Esophagus muscularis mucosa (tissue), 4 donors: ENCODE measurements around the gene SAMD4B. TPM values are rescaled to one million over a fixed set of nuclear protein-coding genes. Genes with fewer than 3 reads are reported as not detected.

Source experiments
- DNase-seq: peaks from one replicate; pipeline ENCODE4 v3.0.0-alpha.2; 2017; ENCODE audit errors: extremely low spot score
- H3K27ac ChIP-seq, 4 donors: fragments of 200-600 bp; sonication (generic); replicated peaks in 1 of 4; 1 replicate in 3 of 4; 2 replicates in 1 of 4; pipeline ENCODE4 v1.5.1; 2016 to 2019; ENCODE audit warnings: mild to moderate bottlenecking in 1 of 4
- H3K27me3 ChIP-seq, 4 donors: fragments of 200-600 bp; sonication (generic); one replicate each; pipeline versions ENCODE4 v1.5.1 to v1.6.0; 2016 to 2019
- H3K36me3 ChIP-seq, 4 donors: fragments of 200-600 bp; sonication (generic); one replicate each; pipeline ENCODE4 v1.5.1; 2016 to 2019
- H3K4me1 ChIP-seq, 4 donors: fragments of 200-600 bp; sonication (generic); one replicate each; pipeline ENCODE4 v1.5.1; 2016 to 2019
- H3K4me3 ChIP-seq, 4 donors: fragments of 200-600 bp; sonication (generic); 1 replicate in 2 of 4; 2 replicates in 2 of 4; pipeline ENCODE4 v1.5.1; 2016 to 2019; ENCODE audit warnings: mild to moderate bottlenecking in 4 of 4, moderate library complexity in 1 of 4
- H3K9me3 ChIP-seq, 4 donors: fragments of 200-600 bp; sonication (generic); 1 replicate in 3 of 4; 2 replicates in 1 of 4; pipeline ENCODE4 v1.5.1; 2016 to 2019
- CTCF ChIP-seq, 3 experiments: fragments of 200-600 bp in 2 of 3; fragments of 450-650 bp in 1 of 3; sonication (generic) in 2 of 3; IDR thresholded peaks; one replicate each; pipeline ENCODE4 v1.5.1; 2017 to 2019; ENCODE audit warnings: antibody characterized with exemption in 3 of 3, mild to moderate bottlenecking in 2 of 3, moderate library complexity in 1 of 3
- EP300 ChIP-seq: sonication (generic); formaldehyde crosslinking; IDR thresholded peaks from one replicate; pipeline ENCODE4 v1.6.1; 2017; ENCODE audit warnings: antibody characterized with exemption
- POLR2A ChIP-seq: fragments of 450-650 bp; IDR thresholded peaks from one replicate; pipeline ENCODE4 v1.6.1; 2017; ENCODE audit warnings: antibody characterized with exemption, moderate library complexity, mild to moderate bottlenecking, low read depth
- POLR2AphosphoS5 ChIP-seq, 2 donors: sonication (generic); formaldehyde crosslinking; IDR thresholded peaks; one replicate each; pipeline ENCODE4 v1.6.1; 2017; ENCODE audit warnings: antibody characterized with exemption in 2 of 2
- WGBS: methylation state at CpG from one replicate; pipeline ENCODE4 v1.1.5; 2018; 5-methylcytosine and 5-hydroxymethylcytosine counted together
- intact Hi-C: fragments of 100-400 bp; cut with DNase I; formaldehyde crosslinking; loops from one replicate; pipeline ENCODE4 v1.15.1; 2023
- total RNA-seq, 4 donors: library from RNA; depleted of rRNA; stranded (reverse); fragments of >200 nt; gene quantifications; one replicate each; pipeline versions ENCODE4 v1.1.0 to v1.2.1, GENCODE V29; 2016

The SAMD4B gene
- total RNA-seq, 4 donors from 2014 or later, result 59.8 to 138 (median 104) TPM

GRCh38 chr19:39398297-39398864 lies 56.2 kb downstream of the SAMD4B start:
- H3K36me3 ChIP-seq, result peaks cover 10 to 37% (median 32%) of the 10 kb centered on the region in 4 donors
- no peaks in the 10 kb centered on the region for H3K27me3 ChIP-seq
- peaks cover 34 to 60% (median 52%) of the 10 kb centered on the region in 4 donors for H3K4me1 ChIP-seq
- no peak for DNase-seq
- peak; percentile 16 for TF ChIP-seq POLR2A
- TF ChIP-seq CTCF (IDR thresholded peaks at IDR 0.05), result no peak
- peak; percentile 41 for TF ChIP-seq EP300
- TF ChIP-seq POLR2AphosphoS5 (IDR thresholded peaks at IDR 0.05), result peak; percentile 61 to 75
- intact Hi-C loops, result loop anchor here (1.0 kb wide), 1 partner anchor 14 kb away; the partner anchor contains the start of gene PLEKHG2
- peak overlapping the region; percentile 88 to 100 (median 99) for H3K27ac ChIP-seq
- H3K4me3 ChIP-seq, result peak overlapping the region in 3 of 4 donors; percentile 1 to 23 (median 10)
- H3K9me3 ChIP-seq, result no peaks in the 10 kb centered on the region
- 60% methylated on average over 10 of the region's 11 CpGs for WGBS

- Histone ChIP-seq H3K4me1 (peaks cover 42 to 69% (median 56%) of the 10 kb centered on the region in 4 donors), H3K4me3 (no peak overlapping the region), H3K27ac (peak overlapping the region; percentile 88 to 100 (median 99)), H3K36me3 (peaks cover 6 to 25% (median 20%) of the 10 kb centered on the region in 4 donors), H3K27me3 (no peaks in the 10 kb centered on the region), H3K9me3 (no peaks in the 10 kb centered on the region)
- 97% methylated on average over 4 of the region's 4 CpGs for WGBS
- intact Hi-C loops, result no loop called here
- DNase-seq, result no peak
- TF ChIP-seq POLR2A (no peak), EP300 (no peak)
Measured at GRCh38 chr19:39399668-39400050, 57.4 kb downstream of the SAMD4B start.

GRCh38 chr19:39400061-39400460 lies 57.8 kb downstream of the SAMD4B start:
- no peak for TF ChIP-seq POLR2A
- TF ChIP-seq EP300, result no peak
- no peak for TF ChIP-seq CTCF (IDR thresholded peaks at IDR 0.05)
- no peak for TF ChIP-seq POLR2AphosphoS5 (IDR thresholded peaks at IDR 0.05)
- Histone ChIP-seq H3K27ac (peak overlapping the region; percentile 88 to 100 (median 99)), H3K9me3 (no peaks in the 10 kb centered on the region), H3K27me3 (no peaks in the 10 kb centered on the region), H3K36me3 (peaks cover 2 to 21% (median 16%) of the 10 kb centered on the region in 4 donors), H3K4me3 (no peak overlapping the region), H3K4me1 (peaks cover 45 to 72% (median 58%) of the 10 kb centered on the region in 4 donors)
- intact Hi-C loops, result no loop called here
- no peak for DNase-seq
- WGBS, result 87% methylated on average over 4 of the region's 4 CpGs

- H3K4me1 ChIP-seq, result peaks cover 54 to 81% (median 68%) of the 10 kb centered on the region in 4 donors
- H3K27me3 ChIP-seq, result no peaks in the 10 kb centered on the region
- peak overlapping the region; percentile 99 to 100 (median 100) for H3K27ac ChIP-seq
- H3K36me3 ChIP-seq, result peaks cover 0 to 10% (median 8%) of the 10 kb centered on the region in 4 donors
- intact Hi-C loops, result no loop called here
- DNase-seq, result no peak
- WGBS, result 61% methylated on average over 3 of the region's 4 CpGs
- no peak overlapping the region for H3K4me3 ChIP-seq
- TF ChIP-seq CTCF (IDR thresholded peaks at IDR 0.05) (no peak), POLR2A (no peak)
- no peaks in the 10 kb centered on the region for H3K9me3 ChIP-seq
Measured at GRCh38 chr19:39401070-39401548, 58.9 kb downstream of the SAMD4B start.

- Histone ChIP-seq H3K27me3 (no peaks in the 10 kb centered on the region), H3K36me3 (peaks cover 0 to 6% (median 2%) of the 10 kb centered on the region in 4 donors), H3K4me3 (peak overlapping the region; percentile 61 to 71 (median 64)), H3K9me3 (no peaks in the 10 kb centered on the region), H3K27ac (peak overlapping the region; percentile 99 to 100 (median 100)), H3K4me1 (peaks cover 53 to 83% (median 69%) of the 10 kb centered on the region in 4 donors)
- DNase-seq, result no peak
- WGBS, result 56% methylated on average over 22 of the region's 25 CpGs
- TF ChIP-seq POLR2A, result peak; percentile 23
- TF ChIP-seq POLR2AphosphoS5 (IDR thresholded peaks at IDR 0.05), result peak in 1 of 2 donors; percentile 59
- TF ChIP-seq EP300, result peak; percentile 35
- TF ChIP-seq CTCF (IDR thresholded peaks at IDR 0.05), result no peak
- intact Hi-C loops, result no loop called here
Measured at GRCh38 chr19:39401549-39402345, 59.5 kb downstream of the SAMD4B start.
